ENCODE data around the gene MAP3K4.
"Not testable (repeated sequence)": the region's sequence is repeated elsewhere in the genome, so short reads cannot be mapped to it uniquely, and the experiment has no call there.

MAP3K4 gene

GRCh38 chr6:160972594-160972993 lies 19.0 kb upstream of the MAP3K4 start:
- DNase-seq: not testable (repeated sequence)

- no peak for DNase-seq
Observed at GRCh38 chr6:160973311-160974250, 18.0 kb upstream of the MAP3K4 start.

- no peak for DNase-seq
Observed at GRCh38 chr6:160974304-160974771, 17.2 kb upstream of the MAP3K4 start.

GRCh38 chr6:160975162-160975561 lies 16.4 kb upstream of the MAP3K4 start:
- DNase-seq: no peak

GRCh38 chr6:160975961-160976360 lies 15.6 kb upstream of the MAP3K4 start:
- not testable (repeated sequence) for DNase-seq

GRCh38 chr6:160978141-160978901 lies 13.2 kb upstream of the MAP3K4 start:
- no peak for DNase-seq

- no peak for DNase-seq
Observed at GRCh38 chr6:160979061-160979708, 12.4 kb upstream of the MAP3K4 start.

GRCh38 chr6:160983377-160983948 lies 8.1 kb upstream of the MAP3K4 start:
- not testable (repeated sequence) for DNase-seq

GRCh38 chr6:160986851-160987250 lies 4.7 kb upstream of the MAP3K4 start:
- no peak for DNase-seq

GRCh38 chr6:160987265-160987664 lies 4.3 kb upstream of the MAP3K4 start:
- no peak for DNase-seq

GRCh38 chr6:160990847-160991405 lies 643 bp upstream of the MAP3K4 start:
- DNase-seq: no peak

- peak; percentile 69 for DNase-seq
Observed at GRCh38 chr6:160992061-160992979, 751 bp downstream of the MAP3K4 start.

GRCh38 chr6:160992980-160993314 lies 1.4 kb downstream of the MAP3K4 start:
- no peak for DNase-seq

- no peak for DNase-seq
Observed at GRCh38 chr6:160995271-160995670, 3.7 kb downstream of the MAP3K4 start.

- no peak for DNase-seq
Observed at GRCh38 chr6:160996131-160996601, 4.6 kb downstream of the MAP3K4 start.

- DNase-seq: no peak
Observed at GRCh38 chr6:160998217-160998616, 6.6 kb downstream of the MAP3K4 start.

GRCh38 chr6:160998766-160999165 lies 7.2 kb downstream of the MAP3K4 start:
- no peak for DNase-seq

- DNase-seq: no peak
Observed at GRCh38 chr6:160999516-160999915, 7.9 kb downstream of the MAP3K4 start.

- DNase-seq: no peak
Observed at GRCh38 chr6:161000632-161001031, 9.1 kb downstream of the MAP3K4 start.

- DNase-seq: no peak
Observed at GRCh38 chr6:161001421-161001820, 9.9 kb downstream of the MAP3K4 start.

- no peak for DNase-seq
Observed at GRCh38 chr6:161003336-161003735, 11.8 kb downstream of the MAP3K4 start.
